Right renal cortex interstitium (tissue), 3 donors: ENCODE data around the gene LSP1. TPM values are rescaled to one million over a fixed set of nuclear protein-coding genes. Genes with fewer than 3 reads are reported as not detected.

Experiments
- DNase-seq, 3 donors: peaks; one replicate each; pipeline ENCODE4 v3.0.0-alpha.2; 2013; ENCODE audit warnings: low read depth in 3 of 3, low spot score in 2 of 3
- polyA plus RNA-seq, 3 donors: library from polyadenylated mRNA; unstranded; fragments of 120-200 nt; gene quantifications; one replicate each; pipeline ENCODE4 v1.2.1, GENCODE V29; 2013; ENCODE audit not compliant: insufficient read length in 3 of 3

The LSP1 gene
- polyA plus RNA-seq, 3 donors = 4.2 to 4.8 (median 4.8) TPM

DNA sequence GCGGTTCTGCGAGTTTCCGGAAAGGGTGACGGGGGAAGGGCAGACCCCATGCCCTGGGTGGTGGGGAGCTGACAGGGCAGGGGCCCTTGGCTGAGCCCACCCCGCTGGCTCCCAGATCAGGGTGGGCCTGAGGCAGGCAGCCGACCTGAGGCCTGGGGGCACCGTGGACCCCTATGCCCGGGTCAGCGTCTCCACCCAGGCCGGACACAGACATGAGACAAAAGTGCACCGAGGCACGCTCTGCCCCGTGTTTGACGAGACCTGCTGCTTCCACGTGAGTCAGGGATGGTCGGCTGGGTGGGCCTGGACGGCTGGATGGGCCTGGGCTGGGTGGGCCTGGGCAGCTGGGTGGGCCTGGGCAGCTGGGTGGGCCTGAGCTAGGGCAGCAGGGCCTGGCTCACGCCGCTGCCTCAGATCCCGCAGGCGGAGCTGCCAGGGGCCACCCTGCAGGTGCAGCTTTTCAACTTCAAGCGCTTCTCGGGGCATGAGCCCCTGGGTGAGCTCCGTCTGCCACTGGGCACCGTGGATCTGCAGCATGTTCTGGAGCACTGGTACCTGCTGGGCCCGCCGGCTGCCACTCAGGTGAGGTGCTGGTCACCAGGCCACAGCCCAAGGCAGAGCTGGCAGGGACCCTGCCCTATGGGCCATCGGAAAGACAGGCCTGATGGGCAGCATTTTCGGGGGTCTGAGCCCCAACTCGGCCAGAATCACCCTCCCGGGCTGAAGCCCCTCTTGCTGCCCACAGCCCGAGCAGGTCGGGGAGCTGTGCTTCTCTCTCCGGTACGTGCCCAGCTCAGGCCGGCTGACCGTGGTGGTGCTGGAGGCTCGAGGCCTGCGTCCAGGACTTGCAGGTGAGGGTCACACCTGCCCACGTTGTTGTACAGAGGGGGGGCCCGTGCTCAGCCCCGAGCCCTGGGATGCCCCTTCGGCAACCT, 16.6 kb upstream of the LSP1 start:
- no peak for DNase-seq

DNA sequence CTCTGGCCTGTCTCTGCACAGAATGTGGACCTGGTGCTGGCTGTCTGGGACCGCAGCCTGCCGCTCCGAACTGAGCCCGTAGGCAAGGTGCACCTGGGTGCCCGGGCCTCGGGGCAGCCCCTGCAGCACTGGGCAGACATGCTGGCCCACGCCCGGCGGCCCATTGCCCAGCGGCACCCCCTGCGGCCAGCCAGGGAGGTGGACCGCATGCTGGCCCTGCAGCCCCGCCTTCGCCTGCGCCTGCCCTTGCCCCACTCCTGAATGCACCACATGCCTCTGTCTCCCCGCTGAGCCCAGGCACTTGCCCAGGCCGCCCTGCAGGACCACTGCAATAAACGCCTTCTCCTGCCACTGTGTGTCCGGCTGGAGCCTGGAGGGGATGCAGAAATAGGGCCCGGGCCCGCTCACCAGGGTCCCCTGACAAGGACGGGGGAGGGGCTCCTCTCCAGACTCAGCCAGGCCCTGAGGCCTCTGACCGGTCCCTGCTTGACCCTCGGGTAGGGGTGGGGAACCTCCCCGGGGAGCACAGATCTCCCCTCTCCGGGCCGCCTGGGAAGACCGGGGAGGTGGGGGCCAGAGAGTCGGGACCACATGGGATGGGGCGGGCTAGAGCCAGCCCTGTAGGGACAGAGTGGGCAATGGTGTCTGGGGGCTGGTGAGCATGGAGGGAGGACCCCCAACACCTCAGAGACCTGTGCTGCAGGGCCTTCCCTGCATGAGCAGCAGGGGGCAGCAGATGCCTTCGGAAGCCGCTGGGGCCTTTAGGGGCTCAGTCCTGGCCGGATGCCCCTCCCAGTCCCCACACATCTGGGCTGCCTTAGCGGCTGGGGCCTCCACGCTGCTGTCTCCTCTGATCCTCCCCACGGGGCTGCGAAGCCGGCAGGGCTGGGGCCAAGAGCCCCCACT, 15.5 kb upstream of the LSP1 start:
- DNase-seq = peak in 2 of 3 donors; percentile 44 to 53

DNA sequence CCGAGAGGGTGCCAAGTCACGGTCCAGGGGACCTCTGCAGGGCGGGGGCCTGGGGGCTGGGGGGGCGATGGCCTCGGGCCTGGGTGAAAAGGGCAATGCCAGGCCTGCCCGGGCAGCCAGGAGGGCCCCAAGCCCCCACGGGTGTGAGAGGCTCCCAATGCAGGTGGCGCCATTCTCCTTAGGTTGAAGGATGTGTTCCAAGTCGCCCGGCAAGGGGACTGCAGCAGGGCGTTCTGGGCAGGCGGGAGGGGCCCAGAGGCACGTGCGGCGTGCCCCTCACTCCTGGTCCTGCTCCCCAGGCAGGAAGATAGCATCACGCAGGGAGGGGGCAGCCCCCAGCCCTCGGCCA, 14.8 kb upstream of the LSP1 start:
- DNase-seq = no peak

DNA sequence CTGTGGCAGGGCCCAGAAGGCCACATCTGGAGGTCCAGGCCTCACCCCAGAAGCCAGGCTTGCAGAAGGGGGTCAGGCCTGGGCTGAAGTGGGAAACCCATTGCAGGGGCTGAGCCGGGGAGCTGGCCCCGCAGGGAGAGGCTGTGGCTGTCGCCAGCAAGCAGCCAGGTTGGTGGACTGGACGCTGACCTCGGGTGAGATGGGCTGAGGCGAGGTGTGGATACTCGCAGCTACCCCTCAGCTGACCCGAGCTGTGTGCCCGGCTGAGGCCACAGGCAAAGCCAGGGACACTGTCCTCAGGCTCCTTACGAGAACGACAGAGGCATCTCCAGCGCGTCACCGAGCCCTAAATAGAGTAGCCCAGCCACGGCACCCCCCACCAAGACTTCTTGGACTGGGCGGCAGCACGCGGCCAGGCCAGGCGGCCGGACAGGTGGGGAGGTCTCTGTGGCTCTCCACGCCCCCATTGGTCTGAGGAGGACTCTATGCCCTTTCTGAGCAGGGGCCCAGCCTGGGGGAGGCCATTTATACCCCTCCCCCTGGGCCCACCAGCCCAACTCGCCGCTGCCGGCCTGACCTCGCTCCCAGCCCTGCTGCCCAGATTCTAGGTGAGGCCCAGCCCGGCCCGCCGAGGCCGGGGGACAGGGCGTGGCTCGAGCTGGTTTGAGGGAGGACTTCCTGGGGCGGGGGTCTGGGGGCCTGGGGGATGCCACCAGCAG, 14.3 kb upstream of the LSP1 start, which contains the start of gene TNNI2:
Gene TNNI2, plus strand, starts transcription at position 556 of the 719 bp plus-strand sequence. CDS start 716 bp downstream, outside the sequence.
- no peak for DNase-seq

DNA sequence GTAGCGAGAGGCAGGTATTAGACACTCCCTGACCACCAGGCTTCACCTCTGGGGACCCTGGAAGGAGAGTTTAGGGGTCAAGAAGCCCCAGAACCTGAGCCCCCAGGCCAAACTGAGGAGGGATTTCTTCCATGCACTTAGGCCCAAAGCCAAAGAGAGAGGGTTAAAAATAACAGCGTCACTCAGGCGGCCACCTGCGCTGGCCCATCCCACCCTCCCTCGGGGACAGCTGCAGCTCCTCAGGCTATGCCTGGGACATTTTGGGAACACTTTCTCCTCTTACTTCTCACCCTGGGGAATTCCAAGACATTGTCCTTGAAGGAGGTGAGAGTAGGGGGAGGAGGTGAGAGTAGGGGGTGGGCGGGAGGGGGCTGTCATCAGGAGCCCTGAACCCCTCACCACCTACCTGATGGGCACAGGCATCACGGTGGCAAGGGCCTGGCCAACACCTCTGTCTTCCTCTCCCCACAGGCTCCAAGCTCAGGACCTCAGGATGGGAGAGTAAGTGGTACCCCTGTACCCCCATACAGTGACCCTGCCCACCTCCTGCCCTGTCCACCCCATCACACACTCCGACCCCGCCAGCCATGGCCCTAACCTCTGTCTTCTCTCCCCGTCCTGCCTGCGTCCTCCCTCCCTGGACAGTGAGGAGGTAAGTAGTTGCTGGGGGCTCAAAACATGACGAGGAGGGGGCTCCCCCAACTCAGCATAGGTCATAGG, 13.5 kb upstream of the LSP1 start:
- no peak for DNase-seq

DNA sequence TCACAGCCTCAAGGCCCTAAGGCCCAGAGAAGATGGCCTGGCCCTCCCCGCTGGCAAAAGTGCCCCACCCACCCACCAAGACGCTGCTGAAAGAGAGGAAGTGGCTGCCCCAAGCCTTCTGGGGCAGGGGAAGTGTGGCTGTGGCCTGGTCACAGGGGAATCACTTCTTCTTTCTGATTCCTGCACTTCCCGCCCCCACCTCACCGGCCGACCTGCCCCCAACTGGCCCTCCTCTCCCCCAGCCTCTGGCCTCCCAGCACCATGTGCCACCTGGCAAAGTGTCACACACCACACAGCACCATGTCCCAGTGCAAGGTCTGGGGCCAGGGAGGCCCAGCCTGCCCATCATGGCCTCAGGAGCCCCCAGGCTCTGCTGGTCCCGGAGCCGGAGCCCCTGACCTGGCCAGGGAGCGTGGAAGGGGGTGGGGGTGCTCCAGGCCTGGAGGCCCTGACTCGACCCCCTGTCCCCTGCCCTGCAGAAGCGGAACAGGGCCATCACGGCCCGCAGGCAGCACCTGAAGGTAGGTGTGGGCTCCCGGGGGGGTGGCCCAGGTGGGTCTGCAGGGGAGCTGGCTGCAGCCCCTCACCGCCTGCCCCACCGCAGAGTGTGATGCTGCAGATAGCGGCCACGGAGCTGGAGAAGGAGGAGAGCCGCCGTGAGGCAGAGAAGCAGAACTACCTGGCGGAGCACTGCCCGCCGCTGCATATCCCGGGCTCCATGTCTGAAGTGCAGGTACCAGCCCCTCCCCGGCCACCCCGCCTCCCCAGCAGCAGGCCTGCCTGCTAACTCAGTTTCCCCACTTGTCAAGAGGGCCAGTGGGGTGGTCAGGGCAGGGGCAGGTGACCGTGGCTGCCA, 12.7 kb upstream of the LSP1 start:
- no peak for DNase-seq

DNA sequence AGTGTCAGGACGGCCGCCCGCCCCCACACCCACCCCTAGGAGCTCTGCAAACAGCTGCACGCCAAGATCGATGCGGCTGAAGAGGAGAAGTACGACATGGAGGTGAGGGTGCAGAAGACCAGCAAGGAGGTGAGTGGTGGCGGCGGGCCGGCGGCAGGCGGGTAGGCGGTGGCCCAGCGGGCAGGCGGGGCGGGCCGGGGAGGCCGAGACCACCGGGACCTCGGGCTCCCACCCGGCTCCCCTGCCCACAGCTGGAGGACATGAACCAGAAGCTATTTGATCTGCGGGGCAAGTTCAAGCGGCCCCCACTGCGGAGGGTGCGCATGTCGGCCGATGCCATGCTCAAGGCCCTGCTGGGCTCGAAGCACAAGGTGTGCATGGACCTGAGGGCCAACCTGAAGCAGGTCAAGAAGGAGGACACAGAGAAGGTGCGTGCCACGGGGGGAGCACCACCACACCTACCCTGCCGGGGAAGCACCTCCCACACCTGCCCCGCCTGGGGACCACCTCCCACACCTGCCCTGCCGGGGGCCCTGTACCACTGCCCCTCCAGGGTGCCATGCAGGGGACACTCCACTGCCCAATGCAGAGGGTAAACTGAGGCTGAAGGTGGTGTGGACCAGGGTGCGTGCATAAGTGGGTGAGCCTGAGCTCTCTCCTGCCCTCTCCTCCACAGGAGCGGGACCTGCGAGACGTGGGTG, 12.0 kb upstream of the LSP1 start:
- DNase-seq = no peak

GRCh38 chr11:1841511-1842148, 11.3 kb upstream of the LSP1 start:
- DNase-seq = no peak

DNA sequence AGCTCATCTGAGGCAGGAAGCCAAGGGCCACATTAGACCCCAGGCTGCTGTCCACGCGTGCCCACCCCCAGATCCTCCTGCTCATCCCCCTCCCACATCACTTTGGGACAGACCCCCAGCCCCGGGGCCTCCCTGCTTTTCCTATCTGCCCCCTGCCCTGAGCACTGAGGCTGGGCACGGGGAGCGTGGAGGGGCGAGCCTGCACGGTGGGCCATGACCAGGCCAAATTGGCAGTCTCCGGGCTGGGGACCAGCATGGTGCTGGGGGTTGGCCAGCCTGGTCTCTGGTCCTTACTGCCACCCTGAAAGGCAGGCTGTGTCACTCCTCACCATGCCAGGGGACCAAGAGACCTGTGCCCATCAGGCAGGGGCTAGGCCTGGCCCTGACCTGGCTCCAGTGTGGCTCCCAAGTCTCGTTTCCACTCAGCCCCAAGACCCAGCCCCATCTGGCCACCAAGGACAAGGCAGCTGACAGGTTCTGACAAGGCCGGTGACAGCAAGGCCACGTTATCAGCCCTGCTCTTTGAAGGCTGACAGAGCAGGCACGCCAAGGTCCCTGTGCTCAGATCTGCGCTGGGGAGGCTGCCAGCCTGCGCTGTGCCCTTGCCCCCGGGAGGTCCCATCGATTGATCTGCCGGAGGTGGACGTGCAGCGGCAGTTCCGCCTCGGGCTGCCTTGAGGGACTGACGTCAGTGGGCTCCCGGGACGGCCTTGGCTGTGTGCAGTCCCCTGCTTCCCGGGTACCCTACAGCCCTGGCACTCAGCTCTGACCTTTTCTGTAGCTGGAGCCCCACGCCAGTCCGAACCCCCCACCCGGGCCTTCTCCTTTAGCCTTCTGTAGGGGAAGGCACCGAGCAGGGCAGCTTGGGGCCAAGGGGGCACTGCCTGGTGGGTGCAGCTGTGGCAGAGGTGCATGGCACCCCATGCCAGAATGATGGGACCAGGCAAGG, 10.5 kb upstream of the LSP1 start:
- DNase-seq = no peak

DNA sequence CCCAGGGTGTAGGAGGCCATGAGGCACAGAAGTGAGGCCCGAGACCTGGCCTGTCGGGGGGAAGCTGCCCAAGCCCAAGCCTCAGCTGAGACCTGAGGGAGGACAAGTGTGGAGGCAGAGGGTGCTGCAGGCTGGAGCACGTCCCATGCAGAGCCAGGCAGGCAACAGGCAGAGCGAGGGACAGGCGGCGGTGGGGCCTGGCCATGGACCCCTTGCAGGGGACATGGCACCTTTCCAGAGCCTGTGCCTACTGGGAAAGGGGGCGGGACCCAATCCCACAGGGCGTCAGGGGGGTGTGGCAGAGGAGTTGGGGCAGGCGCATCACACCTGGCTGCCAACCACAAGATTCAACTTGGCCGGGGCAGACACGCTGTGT, 9.8 kb upstream of the LSP1 start:
- no peak for DNase-seq

GRCh38 chr11:1843796-1844195, 9.1 kb upstream of the LSP1 start:
- DNase-seq = no peak

DNA sequence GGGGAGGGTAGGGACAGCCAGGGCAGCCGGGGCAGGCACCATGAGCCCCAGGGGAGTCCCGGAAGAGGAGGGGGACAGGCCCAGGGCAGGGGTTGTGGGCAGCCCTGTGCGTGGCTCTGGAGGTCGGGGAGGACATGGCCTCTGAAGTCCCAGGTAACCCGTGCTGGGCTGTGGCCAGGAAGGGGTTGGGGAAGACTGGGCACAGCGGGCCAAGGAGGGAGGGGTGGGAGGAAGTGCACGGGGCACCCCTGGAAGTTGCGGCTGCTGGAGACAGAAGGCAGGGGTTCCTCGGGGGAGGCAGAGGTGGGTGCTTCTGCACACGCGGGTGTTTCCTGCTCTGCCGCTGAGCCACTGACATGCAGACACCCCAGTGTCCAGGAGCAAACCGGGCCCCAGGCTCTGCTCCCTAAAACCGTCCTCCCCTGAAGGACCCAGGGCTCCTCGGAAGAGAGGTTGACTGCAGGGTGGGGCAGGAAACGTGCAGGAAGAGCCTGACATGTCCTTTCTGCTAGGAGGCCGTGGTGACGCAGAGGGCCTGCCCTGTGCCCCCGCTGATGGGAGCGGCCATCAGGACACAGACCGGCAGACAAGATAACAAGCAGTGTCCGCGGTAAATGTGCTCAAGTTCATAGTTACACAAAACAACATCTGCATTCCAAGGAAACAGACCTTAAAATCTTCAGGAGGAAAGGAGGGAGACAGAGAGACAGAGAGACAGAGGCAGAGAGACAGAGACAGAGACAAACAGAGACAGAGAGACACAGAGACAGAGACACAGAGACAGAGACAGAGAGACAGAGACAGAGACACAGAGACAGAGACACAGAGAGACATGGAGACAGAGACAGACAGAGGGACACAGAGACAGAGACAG, 8.4 kb upstream of the LSP1 start:
- no peak for DNase-seq

DNA sequence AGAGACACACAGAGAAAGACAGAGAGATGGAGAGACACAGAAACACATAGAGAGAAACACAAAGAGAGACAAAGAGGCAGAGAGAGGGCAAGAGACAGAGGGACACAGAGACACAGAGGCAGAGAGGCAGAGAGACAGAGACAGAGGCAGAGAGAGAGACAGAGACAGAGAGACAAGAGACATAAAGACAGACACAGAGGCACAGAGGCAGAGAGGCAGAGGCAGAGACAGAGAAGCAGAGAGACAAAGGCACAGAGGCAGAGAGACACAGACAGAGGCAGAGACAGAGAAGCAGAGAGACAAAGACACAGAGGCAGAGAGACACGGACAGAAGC, 7.8 kb upstream of the LSP1 start:
- no peak for DNase-seq

DNA sequence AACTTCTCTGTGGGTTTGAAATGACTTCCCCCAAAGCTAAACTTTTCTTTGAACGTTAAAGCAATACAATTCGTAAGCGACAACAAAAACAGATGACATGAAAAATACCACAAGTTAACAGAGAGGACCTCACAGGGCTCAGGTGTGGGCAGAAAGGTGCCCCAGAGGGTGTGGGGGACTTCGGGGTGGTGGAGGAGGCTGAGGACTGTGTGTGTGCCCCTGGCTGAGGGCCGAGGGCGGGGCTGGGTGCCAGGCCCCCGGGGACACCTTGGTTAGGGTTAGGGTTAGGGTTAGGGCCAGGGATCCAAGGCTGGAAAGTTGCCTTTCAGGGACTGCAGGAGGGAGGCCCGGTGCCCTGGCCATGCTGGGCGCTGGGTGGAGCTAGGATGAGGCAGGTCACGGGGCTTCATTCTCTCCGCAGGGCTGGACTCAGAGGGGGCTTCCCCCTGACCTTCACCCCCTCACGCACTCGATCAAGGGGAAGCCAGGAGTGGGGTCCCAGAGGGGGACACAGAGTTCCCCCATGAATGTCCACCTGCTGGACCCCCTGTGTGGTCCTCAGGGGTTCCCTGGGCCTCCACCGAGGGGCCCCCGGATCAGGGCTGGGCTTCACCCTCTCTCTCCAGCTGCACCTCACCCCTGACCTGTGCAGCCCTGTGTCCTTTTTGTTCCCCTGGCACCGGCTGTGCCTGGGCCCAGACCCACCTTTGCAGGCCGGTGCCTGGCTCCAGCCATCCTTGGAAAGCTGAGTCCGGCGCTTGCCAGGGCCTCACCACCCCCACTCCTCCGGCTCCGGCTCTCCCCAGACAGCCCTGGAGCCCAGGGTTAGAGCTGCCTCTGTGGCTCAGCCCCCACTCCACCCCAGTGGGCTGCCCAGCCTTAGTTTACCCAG, 7.1 kb upstream of the LSP1 start:
- no peak for DNase-seq

DNA sequence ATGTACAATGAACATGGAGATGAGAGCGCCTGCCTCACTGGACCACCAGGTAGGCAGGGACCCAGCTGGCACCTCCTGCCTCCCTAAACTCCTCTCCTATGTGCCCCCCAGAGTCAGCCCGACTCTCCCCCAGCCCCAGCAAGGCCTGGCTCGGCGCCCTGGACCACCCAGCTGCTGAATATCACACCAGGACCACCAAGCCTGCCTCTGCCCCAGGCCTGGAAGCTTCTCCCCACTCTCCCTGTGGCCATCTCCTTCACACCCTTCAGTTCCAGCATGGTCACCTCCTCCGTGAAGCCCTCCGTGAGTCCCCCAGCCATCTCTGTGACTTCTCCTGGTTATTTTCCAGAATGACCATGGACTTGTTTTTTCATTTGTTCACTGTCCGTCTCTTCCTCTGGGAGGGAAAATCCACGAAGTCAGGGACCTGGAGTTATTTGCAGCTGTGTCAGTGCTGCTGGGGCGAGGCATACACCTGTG, 6.4 kb upstream of the LSP1 start:
- DNase-seq = no peak
